IPS-18c (cell line): ENCODE measurements around the gene TVP23C.
"Not testable (repeated sequence)": the region's sequence is repeated elsewhere in the genome, so short reads cannot be mapped to it uniquely, and the experiment has no call there.

Experiments
- H3K4me3 ChIP-seq: 2 replicates; pipeline ENCODE4 v1.7.0; 2013; ENCODE audit warnings: low read depth, mild to moderate bottlenecking, low read length, moderate library complexity; ENCODE audit not compliant: insufficient read depth
- H3K9me3 ChIP-seq: one replicate; pipeline ENCODE4 v1.6.1; 2013; ENCODE audit warnings: mild to moderate bottlenecking, low read length, moderate library complexity; ENCODE audit not compliant: control insufficient read depth, insufficient read depth

TVP23C gene

GRCh38 chr17:15563375-15563857 is at the start of gene TVP23C:
Gene TVP23C (minus strand): TSS chr17:15563483. CDS start chr17:15563448, 35 bp downstream.
- H3K4me3 ChIP-seq, result peak within 1 kb of the TSS; percentile 57; the same call in 1 of the 2 replicates
- not testable (repeated sequence) for H3K9me3 ChIP-seq

- H3K9me3 ChIP-seq, H3K4me3 ChIP-seq: not testable (repeated sequence)
Measured at GRCh38 chr17:15592960-15593359, 29.7 kb upstream of the TVP23C start.

GRCh38 chr17:15591986-15592385 is 28.7 kb upstream of the TVP23C start:
- not testable (repeated sequence) for H3K4me3 ChIP-seq, H3K9me3 ChIP-seq

GRCh38 chr17:15590844-15591243 is 27.6 kb upstream of the TVP23C start:
- not testable (repeated sequence) for H3K4me3 ChIP-seq, H3K9me3 ChIP-seq

- not testable (repeated sequence) for H3K9me3 ChIP-seq, H3K4me3 ChIP-seq
Measured at GRCh38 chr17:15589544-15590536, 26.6 kb upstream of the TVP23C start.

GRCh38 chr17:15588017-15588416 is 24.7 kb upstream of the TVP23C start:
- H3K4me3 ChIP-seq, H3K9me3 ChIP-seq: not testable (repeated sequence)

GRCh38 chr17:15583313-15583712 is 20.0 kb upstream of the TVP23C start:
- not testable (repeated sequence) for H3K9me3 ChIP-seq, H3K4me3 ChIP-seq

GRCh38 chr17:15581462-15581861 is 18.2 kb upstream of the TVP23C start:
- not testable (repeated sequence) for H3K9me3 ChIP-seq, H3K4me3 ChIP-seq

GRCh38 chr17:15576848-15577247 is 13.6 kb upstream of the TVP23C start:
- not testable (repeated sequence) for H3K4me3 ChIP-seq, H3K9me3 ChIP-seq

- not testable (repeated sequence) for H3K4me3 ChIP-seq, H3K9me3 ChIP-seq
Measured at GRCh38 chr17:15574660-15575059, 11.4 kb upstream of the TVP23C start.

GRCh38 chr17:15573870-15574269 is 10.6 kb upstream of the TVP23C start:
- H3K4me3 ChIP-seq, H3K9me3 ChIP-seq: not testable (repeated sequence)

GRCh38 chr17:15562613-15563374 is 489 bp downstream of the TVP23C start:
- H3K4me3 ChIP-seq, result peak overlapping the region; percentile 57; the same call in 1 of the 2 replicates
- not testable (repeated sequence) for H3K9me3 ChIP-seq

- H3K4me3 ChIP-seq, H3K9me3 ChIP-seq: not testable (repeated sequence)
Measured at GRCh38 chr17:15561439-15561838, 1.8 kb downstream of the TVP23C start.

- not testable (repeated sequence) for H3K4me3 ChIP-seq, H3K9me3 ChIP-seq
Measured at GRCh38 chr17:15558403-15559105, 4.7 kb downstream of the TVP23C start.

- not testable (repeated sequence) for H3K9me3 ChIP-seq, H3K4me3 ChIP-seq
Measured at GRCh38 chr17:15557334-15557832, 5.9 kb downstream of the TVP23C start.

- not testable (repeated sequence) for H3K4me3 ChIP-seq, H3K9me3 ChIP-seq
Measured at GRCh38 chr17:15552932-15553331, 10.4 kb downstream of the TVP23C start.

GRCh38 chr17:15549552-15549951 is 13.7 kb downstream of the TVP23C start:
- H3K9me3 ChIP-seq, H3K4me3 ChIP-seq: not testable (repeated sequence)
